DMS 273 treated with DMSO at 0.1 percent for 48 hours (cell line): ENCODE data around the gene SYT14.
"Not testable (repeated sequence)": the region's sequence is repeated elsewhere in the genome, so short reads cannot be mapped to it uniquely, and the experiment has no call there.

Experiments
- DNase-seq: peaks from one replicate; lab custom pipeline; 2025; lab: John Stamatoyannopoulos, UW

The SYT14 gene

DNA sequence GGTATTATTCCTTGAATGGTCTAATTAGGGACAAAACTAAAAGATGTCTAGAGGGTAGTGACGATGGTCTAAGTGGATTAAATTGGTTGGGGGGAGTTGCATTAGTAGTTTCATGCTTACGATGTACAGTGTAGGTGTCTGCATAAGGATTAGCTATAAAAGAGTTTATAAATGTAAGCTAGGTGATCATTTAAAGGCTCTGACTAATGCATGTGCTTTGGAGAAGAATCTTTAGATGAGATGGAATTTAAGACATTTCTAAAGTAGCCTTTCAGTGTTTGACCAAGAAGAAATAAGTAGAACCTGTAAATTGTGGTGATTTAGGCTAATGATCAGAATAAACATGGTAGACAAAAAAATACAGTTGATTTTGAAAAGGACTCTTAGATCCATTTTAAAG is 7.4 kb downstream of the SYT14 start:
- DNase-seq, result no peak

DNA sequence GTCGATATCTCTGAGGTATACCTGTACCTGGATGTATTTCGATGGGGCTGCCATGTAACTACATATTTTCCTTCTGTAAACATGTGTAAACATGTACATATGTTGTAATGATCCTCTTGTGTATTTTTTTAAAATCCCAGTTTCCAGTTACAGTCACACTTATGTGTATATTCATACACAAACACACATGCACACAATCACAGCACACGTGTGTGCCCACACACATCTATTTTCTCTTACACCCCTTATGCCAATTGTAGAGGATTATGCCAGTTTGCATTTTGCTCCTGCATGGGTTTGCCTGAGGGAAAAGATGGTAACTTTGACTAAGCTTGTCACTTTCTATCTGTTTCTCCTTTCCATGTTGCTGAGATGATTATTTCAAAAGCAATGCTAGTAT is 10.1 kb downstream of the SYT14 start:
- DNase-seq, result no peak

DNA sequence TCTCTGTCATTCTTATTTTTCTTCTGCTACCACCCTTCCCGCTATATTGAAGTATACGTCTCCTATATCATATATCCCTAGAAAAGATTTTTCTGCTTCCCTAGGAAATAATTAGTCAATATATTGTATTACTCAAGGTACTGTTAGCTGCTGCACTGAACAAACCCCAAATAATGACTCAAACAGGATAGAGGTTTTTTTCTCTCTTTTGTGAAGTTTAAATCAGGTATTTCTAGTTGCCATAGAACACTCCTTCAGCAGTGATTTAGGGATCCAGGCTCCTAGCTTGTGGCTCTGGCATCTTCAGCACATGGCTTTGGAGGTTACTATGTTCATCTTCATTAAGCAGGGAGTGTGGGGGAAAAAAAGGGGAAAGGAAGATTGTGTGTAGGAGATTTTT is 18.1 kb downstream of the SYT14 start:
- no peak for DNase-seq

DNA sequence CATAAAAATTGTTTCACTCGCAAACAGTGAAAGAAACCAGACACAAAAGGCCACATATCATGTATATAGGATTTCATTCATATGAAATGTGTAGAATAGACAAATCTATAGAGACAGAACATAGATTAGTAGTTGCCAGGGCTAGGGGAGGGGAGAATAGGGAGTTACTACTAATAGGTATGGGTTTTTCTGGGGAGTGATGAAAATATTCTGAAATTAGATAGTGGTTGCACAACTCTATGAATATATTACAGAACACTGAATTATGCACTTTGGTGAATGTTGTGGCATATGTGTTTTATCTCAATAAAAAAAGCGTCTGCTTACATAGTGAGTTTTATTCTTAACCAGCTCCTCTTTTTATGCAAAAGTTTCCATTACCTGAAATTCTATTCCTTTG is 21.6 kb downstream of the SYT14 start:
- no peak for DNase-seq

DNA sequence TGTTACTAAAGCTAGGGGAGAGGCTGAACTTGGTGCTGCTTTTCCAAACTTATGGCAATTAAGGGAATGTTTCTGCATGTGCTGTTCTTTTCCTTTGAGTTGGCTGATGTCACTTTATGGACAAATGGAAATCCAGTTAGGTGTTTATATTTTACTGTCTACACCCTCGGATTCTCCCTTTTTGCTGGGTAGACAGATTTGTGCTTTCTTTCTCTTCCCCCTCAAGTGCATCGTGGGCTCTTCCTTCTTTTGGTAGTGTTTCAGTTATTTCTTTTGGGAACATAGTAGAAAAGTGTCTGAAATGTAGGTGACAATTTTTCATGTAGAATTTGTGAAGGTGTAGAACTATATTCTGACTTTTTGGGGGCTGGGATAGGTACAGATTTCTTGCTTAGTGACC is 22.9 kb downstream of the SYT14 start:
- no peak for DNase-seq

DNA sequence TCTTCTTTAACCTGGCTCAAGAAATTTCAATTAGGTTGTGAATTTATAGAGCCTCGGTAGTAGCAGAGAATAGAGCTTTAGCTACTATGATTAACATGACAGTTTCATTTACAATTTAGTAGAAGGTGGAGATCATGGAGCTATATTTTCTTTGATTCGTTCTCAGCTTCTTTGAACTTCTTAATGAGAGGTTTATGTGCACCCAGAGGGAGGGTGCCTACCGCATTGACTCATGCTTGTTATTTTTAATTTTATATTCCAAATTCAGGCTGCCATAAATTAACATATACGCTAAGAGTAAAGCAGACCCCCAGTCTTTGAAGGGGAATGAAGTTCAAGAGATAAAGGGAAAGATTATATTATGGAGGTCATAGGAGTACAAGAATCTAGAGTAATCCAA is 24.4 kb downstream of the SYT14 start:
- no peak for DNase-seq

DNA sequence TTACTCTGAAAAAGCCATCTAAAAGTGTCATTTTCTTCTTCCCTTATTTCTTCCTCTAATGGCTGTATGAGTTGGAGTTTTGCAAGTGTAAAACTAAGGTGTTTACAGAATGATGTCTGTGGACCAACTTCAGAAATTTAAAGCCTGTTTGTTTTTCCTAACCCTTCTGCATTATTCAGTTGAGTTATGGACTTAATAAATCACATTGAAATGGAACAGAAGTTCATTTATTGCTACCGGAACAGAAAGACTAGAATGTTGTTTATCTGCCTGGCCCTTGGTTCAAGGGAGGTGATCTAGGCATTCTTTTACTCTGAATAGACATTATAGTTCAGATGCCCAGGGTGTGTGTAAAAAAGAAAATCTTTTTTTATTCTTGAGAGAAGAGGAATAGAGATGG is 24.8 kb downstream of the SYT14 start:
- DNase-seq, result no peak

DNA sequence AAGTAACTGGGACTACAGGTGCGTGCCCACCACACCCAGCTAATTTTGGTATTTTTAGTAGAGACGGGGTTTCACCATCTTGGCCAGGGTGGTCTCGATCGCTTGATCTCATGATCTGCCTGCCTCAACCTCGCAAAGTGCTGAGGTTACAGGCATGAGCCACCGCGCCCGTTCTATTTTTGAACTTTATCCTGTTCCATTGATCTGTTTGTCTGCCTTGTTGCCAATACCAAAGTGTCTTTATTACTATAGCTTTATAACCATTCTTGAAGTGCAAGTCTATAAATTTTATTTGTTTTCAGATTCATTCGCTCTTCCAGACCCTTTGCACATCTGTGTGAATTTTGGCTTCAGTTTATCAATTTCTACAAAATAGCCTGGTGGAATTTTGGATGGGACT is 28.0 kb downstream of the SYT14 start:
- no peak for DNase-seq

DNA sequence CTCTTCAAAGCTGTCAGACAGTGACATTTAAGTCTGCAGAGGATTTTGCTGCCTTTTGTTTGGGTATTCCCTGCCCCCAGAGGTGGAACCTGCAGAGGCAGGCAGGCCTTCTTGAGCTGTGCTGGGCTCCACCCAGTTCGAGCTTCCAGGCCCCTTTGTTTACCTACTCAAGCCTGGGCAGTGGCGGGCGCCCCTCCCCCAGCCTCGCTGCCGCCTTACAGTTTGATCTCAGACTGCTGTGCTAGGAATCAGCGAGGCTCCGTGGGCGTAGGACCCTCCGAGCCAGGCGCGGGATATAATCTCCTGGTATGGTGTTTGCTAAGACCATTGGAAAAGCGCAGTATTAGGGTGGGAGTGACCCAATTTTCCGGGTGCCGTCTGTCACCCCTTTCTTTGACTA is 40.7 kb downstream of the SYT14 start:
- not testable (repeated sequence) for DNase-seq

DNA sequence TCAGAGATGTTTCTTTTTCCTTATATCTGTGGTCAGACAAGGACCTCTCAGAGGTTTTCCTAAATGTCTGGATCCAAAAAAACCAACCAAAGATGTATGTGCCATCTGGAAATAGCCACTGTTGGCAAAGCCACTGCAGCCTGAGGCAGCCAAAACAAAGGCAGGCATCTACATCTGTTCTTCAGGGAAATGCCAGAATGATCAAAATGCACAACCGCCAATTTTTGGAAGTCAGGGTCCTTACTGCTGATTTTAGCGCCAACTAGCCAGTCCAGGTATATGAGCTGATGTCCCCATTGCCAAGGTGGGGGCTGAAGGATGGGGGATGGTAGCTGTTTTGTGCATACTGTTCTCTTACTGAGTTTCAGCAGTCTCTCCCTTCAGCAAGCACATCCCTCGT is 45.9 kb downstream of the SYT14 start:
- DNase-seq, result no peak

DNA sequence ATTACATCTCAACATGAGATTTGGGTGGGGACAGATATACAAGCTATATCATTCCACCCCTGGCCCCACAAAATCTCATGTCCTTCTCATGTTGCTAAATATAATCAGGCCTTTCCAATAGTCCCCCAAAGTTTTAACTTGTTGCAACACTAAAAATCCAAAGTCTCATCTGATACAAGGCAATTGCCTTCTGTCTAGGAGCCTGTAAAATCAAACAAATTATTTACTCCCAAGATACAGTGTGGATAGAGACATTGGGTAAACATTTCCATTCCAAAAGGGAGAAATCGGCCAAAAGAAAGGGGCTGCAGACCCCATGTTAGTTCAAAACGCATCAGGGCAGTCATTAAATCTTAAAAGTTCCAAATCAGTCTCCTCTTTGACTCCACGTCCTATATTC is 47.0 kb downstream of the SYT14 start:
- DNase-seq, result no peak

DNA sequence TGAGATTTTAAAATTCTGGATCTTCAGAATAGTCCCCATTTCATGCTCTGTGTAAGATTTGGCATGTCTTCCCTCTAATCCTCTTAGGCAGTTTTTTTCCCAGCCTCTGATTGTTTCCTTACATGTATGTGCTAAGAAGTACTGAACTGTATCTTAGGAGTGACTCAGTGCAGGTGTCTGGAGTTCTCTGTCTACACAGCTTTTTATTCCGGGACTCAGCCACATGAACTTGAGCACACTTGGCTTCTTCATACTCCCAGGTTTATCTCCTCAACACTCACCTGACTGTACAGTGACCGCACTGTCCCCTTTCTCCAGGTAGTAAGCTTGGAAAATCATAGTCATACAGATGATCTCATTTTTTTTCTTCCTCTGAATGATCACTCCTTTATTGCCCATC is 50.7 kb downstream of the SYT14 start:
- no peak for DNase-seq

DNA sequence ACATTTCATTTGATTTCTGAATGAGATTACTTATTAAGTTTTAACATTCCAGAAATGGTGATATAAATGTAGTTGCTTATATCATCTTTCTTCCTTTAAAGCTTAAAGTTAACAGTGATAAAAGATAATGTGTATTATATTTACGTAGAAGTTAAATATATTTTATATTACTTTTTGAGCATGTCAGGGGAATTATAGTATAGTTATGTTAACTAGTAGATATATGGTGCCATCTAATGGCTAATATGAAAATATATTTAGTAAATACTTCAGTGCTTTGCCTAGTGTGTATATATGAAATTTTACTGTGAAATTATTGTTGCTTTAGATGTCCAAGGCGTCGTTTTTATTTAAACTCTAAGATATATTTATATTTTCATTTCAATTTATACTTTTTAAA is 51.5 kb downstream of the SYT14 start:
- DNase-seq, result peak; percentile 4

DNA sequence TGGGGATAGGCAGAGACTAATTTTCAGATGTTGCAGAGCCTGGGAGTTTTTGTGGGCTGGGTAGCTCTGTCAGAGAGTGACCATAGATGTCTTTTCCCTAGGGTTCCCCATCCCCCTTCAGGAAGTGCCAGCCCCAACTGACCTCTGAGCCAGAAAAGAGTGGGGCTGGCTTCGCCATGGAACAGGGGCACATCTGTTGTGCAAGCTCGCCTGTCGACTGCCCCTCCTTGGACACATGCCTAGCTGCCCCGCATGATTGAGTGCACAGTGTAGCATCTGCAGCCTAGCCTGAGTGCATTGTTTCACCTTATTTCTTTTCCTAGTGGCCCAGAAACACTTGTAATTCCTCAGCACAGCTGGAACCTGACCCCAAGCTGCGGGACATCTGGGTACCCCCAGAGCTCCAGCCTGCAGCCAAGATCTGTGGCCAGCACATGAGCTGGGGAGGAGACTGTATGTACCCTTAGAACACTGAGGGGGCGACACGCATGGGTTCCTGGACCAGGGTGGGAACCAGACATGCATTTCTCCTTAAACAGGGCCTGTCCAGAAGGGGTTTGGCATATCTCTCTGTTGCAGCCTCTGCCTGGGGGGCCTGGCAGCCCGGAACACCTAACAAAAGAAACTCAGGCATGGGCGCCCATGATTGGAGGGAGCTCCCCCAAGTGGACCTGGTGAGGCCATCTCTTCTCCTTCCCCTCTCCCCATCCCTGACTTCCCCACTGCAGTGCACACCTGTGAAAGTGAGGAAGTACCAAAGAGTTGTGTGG is 55.2 kb downstream of the SYT14 start:
- no peak for DNase-seq

DNA sequence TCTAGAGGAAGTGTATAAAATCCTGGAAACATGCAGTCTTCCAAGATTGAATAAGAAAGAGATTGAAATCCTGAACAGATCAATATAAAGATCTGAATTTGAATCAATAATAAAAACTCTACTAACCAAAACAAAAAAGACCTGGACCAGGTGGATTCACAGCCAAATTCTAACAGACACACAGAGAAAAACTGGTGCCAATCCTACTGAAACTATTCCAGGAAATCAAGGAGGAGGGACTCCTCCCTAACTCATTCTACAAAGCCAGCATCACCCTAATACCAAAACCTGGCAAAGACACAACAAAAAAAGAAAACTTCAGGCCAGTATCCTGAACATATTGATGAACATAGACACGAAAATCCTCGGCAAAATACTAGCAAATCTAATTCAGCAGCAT is 58.3 kb downstream of the SYT14 start:
- no peak for DNase-seq

DNA sequence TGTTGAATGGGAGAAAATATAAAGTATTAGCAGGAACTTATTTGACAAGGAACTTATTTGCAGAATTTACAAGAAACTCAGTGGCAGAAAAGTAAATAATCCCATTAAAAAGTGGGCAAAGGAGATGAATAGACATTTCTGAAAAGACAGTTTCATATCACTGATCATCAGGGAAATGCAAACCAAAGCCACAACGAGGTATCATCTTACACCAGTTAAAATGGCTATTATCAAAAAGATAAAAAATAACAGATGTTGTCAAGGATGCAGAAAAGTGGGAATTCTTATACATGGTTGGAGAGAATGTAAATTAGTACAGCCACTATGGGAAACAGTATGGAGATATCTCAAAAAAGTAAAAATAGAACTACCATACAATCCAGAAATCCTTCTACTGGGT is 61.0 kb downstream of the SYT14 start:
- DNase-seq, result no peak

DNA sequence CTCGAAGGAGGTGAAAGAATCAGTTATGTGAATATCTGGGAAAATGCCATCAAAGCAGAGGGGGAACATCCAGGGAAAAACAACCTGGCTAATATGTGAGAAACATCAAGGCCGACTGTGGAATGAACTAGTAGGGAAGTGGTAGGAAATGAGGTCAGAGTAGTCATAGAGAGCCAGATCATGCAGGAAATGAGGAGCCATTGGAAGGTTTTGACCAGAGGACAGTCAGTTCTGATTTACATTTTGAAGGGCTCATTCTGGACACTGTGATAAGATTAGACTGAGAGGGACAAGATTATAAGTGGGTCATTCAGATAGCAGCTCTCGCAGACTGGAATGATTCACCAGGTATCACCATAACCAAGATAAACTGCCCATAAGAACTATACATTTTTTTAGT is 63.7 kb downstream of the SYT14 start:
- DNase-seq, result no peak

DNA sequence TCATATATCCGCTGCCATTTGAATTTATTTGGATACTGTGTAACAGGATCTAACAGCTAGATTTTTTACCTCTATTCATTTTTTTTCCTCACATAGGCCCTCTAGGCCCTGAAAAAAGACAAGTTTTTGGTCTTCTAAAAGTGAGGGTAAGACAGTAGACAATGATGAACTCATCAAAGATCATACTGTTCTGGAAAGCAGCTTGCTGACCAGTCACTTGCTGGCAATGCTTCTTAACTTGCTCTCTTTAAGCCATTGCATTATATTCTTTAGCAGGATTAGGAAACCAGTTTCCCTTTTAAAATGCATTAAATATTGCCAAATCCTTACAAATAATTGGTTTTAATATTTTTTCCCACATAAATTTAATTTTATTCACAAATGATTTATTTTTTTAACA is 65.5 kb downstream of the SYT14 start:
- no peak for DNase-seq

DNA sequence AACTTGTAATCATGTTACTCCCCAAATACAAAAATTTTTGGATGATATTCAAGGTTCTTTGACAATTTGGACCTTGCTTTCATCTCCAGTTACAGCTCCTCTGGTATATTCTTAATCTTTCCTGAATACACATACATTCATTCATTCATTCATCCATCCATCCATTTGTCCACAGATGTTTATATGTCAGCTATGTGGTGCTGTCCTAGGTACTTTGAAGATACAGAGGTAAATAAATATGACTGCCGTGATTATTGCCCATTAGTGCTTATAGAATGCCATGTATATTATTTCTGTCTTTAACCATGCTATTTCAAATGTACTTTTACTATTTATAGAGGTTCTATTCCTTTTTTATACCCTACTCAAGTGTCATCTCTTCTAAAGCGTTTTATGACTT is 72.1 kb downstream of the SYT14 start:
- DNase-seq, result no peak

DNA sequence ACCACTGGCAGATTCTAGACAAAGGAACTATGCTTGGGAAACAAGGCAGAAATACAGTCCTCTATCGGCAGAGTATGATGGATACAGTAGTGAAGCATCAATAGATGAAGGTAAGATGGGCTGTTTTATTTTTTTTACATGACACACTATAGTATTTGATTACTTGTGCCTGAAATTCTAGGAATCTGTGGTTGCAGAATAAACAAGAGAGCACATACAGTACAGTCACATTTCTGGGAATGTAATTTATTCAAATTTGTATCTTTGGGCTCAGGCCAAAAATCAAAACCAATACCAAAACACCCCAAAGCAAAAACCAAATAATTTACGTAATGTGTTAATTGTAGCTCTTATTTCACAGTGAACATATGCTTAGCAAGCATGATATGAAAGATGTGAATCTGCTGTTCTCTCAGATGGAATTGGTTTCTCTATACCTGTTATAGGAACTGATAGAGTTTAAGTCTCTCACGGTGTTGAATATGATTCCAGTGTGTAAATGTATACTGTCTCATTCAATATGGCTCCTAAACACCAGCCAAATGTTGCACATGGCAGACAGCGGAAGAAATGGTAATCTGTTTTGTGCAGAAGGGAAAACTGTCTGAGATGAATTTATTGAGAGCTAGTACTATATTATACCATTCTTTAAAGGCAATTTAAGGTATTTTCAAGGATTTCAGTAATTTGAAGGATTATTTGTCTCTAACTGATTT is 83.3 kb downstream of the SYT14 start:
- no peak for DNase-seq

DNA sequence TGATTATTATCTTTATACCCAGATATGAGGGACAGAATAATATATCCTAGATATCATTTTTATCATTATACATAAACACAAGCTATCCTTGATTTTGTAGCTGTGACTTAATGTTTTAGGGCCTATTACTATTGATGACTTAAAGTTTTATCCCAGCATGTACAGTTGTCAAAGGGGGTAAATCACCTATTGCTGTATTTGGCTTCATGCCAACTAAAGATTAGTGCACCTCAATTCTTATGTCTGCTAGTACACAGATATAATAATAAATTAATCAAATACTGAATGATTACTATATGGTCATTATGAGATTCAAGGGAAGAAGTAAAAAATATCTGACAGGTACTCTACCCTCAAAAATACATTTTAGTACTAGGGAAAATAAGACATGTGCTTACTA is 84.0 kb downstream of the SYT14 start:
- DNase-seq, result no peak

DNA sequence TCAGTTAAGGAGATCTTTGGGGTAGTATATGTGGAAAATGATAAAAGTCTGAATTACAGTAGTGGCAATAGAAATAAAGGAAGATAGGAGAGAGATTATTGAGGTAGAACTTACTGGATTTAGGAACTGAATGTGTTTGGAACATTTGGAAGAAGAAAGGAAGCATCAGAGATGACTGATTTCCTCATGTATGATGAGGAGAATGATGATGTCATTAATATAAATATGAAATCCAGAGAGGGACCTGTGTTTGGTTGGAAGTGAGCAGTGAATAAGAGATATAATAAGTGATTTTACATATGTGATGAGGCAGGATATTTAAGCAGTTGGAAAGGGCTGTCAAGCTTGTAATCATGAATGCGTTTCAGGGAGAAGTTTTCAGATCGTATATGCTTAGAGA is 86.3 kb downstream of the SYT14 start:
- DNase-seq, result no peak

DNA sequence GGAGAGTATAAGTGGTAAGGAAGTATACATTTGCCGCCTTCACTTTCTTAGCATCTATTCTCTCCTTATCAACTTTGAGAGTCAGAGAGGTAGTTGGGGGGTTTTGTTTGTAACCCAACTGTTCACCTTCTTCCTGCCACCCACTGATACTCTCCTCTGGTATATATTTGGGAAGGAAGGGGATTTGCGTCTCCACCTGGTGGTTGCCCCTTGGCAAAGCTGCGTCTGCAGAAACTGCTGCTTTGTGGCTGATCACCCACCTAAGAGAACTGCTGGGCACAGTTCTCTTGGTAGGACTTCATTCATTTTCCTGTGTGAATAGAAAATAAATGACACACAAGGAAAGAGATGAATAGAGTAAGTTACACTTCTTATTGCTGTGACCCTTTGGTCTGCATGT is 87.0 kb downstream of the SYT14 start:
- DNase-seq, result no peak

DNA sequence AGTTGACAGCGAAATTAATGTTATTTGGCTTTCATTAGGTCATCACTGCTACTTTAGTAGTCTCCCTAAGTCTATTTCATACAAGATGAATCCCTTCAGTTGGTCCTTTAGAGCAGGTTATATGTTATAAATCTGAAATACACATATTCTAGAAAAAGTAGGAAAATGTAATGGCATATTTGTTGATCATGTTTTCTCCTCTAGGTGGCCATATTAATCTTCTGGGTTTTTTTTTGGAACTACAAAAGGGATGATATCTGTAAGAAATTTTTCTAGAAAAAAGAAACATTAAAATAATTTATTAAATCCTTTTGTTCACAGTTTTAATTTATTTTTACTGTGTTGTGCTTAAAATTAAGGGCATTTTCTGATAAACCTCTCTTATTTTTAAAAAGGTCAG is 87.9 kb downstream of the SYT14 start:
- DNase-seq, result no peak
